Sigmoid colon (tissue), 7 donors: ENCODE data around the gene ITPR1. TPM values are rescaled to one million over a fixed set of nuclear protein-coding genes. Genes with fewer than 3 reads are reported as not detected.

Experiments used
- DNase-seq: peaks from one replicate; pipeline ENCODE4 v3.0.0-alpha.2; 2019
- H3K27ac ChIP-seq, 4 donors: fragments of 200-600 bp; sonication (generic); one replicate each; pipeline ENCODE4 v1.5.1; 2016 to 2019; ENCODE audit warnings: mild to moderate bottlenecking in 1 of 4
- H3K27me3 ChIP-seq, 3 donors: fragments of 200-600 bp; sonication (generic); one replicate each; pipeline ENCODE4 v1.5.1; 2019; ENCODE audit warnings: mild to moderate bottlenecking in 1 of 3
- H3K36me3 ChIP-seq, 4 donors: fragments of 200-600 bp; sonication (generic); one replicate each; pipeline ENCODE4 v1.5.1; 2016 to 2019
- H3K4me1 ChIP-seq, 4 donors: fragments of 200-600 bp; sonication (generic); one replicate each; pipeline ENCODE4 v1.5.1; 2017 to 2019
- H3K4me3 ChIP-seq, 4 donors: fragments of 200-600 bp; sonication (generic); one replicate each; pipeline ENCODE4 v1.5.1; 2017 to 2019; ENCODE audit warnings: mild to moderate bottlenecking in 2 of 4, moderate library complexity in 1 of 4
- H3K9me3 ChIP-seq, 4 donors: fragments of 200-600 bp in 3 of 4; sonication (generic) in 3 of 4; one replicate each; pipeline versions ENCODE4 v1.5.1 to v1.6.1; 2013 to 2019
- CTCF ChIP-seq, 4 experiments: fragments of 450-650 bp in 3 of 4; fragments of 200-600 bp in 1 of 4; IDR thresholded peaks; one replicate each; pipeline ENCODE4 v1.5.1; 2016 to 2019; ENCODE audit warnings: antibody characterized with exemption in 4 of 4, mild to moderate bottlenecking in 3 of 4, moderate library complexity in 2 of 4
- EP300 ChIP-seq, 4 donors: sonication (generic); formaldehyde crosslinking; IDR thresholded peaks; one replicate each; pipeline ENCODE4 v1.6.1; 2017; ENCODE audit warnings: antibody characterized with exemption in 4 of 4
- POLR2A ChIP-seq, 2 donors: fragments of 450-650 bp; IDR thresholded peaks; one replicate each; pipeline ENCODE4 v1.6.1; 2016; ENCODE audit warnings: antibody characterized with exemption in 2 of 2, mild to moderate bottlenecking in 2 of 2, moderate library complexity in 2 of 2
- POLR2AphosphoS5 ChIP-seq, 4 donors: sonication (generic); formaldehyde crosslinking; IDR thresholded peaks; one replicate each; pipeline ENCODE4 v1.6.1; 2017; ENCODE audit warnings: antibody characterized with exemption in 4 of 4
- WGBS, 2 donors: extraction: QIAGEN DNeasy Blood & Tissue Kit; methylation state at CpG; one replicate each; pipeline ENCODE4 v1.1.7; 2013; 5-methylcytosine and 5-hydroxymethylcytosine counted together
- intact Hi-C: fragments of 100-400 bp; cut with DNase I; formaldehyde crosslinking; loops from one replicate; pipeline ENCODE4 v1.15.1; 2023
- polyA plus RNA-seq, 3 donors: library from polyadenylated mRNA; stranded (reverse); fragments of 200-250 nt; gene quantifications; one replicate each; pipeline ENCODE4 v1.2.3, GENCODE V29; 2013
- total RNA-seq, 4 donors: library from RNA; depleted of rRNA; stranded (reverse); fragments of >200 nt; gene quantifications; one replicate each; pipeline ENCODE4 v1.1.0, GENCODE V29; 2016
- donor health status: healthy with polysubstance abuse.
- donor health status: Bipolar disorder and iron deficiency.
- donor health status: healthy.

ITPR1 gene
- total and polyA plus RNA-seq, 7 donors: 1.4 to 206 (median 111) TPM

GRCh38 chr3:4724051-4724629, 231.0 kb downstream of the ITPR1 start:
- H3K36me3 ChIP-seq: peaks cover 0 to 8% (median 2%) of the 10 kb centered on the region in 4 donors
- H3K27me3 ChIP-seq: no peaks in the 10 kb centered on the region
- peak overlapping the region in 1 of 4 donors; percentile 80 for H3K27ac ChIP-seq
- H3K4me1 ChIP-seq: peaks cover 0 to 45% (median 39%) of the 10 kb centered on the region in 4 donors
- 78 to 85% methylated on average over 10 of the region's 10 CpGs for WGBS, 2 donors
- intact Hi-C loops: loop anchor here (5.0 kb wide), 4 partner anchors 48 to 398 kb away; partner anchors contain the start of gene ARL8B
- no peak for DNase-seq
- no peak overlapping the region for H3K4me3 ChIP-seq
- H3K9me3 ChIP-seq: no peaks in the 10 kb centered on the region
- TF ChIP-seq CTCF (IDR thresholded peaks at IDR 0.05): no peak
- TF ChIP-seq POLR2AphosphoS5 (IDR thresholded peaks at IDR 0.05): no peak

GRCh38 chr3:4726549-4726948, 233.4 kb downstream of the ITPR1 start:
- Histone ChIP-seq H3K27ac (no peak overlapping the region), H3K9me3 (no peaks in the 10 kb centered on the region), H3K36me3 (peaks cover 0 to 8% (median 2%) of the 10 kb centered on the region in 4 donors), H3K4me3 (no peak overlapping the region), H3K4me1 (peaks cover 0 to 21% (median 14%) of the 10 kb centered on the region in 4 donors), H3K27me3 (no peaks in the 10 kb centered on the region)
- TF ChIP-seq CTCF (IDR thresholded peaks at IDR 0.05) (no peak), POLR2AphosphoS5 (IDR thresholded peaks at IDR 0.05) (no peak), POLR2A (IDR thresholded peaks at IDR 0.05) (no peak), EP300 (IDR thresholded peaks at IDR 0.05) (no peak)
- 87 to 94% methylated on average over 5 of the region's 5 CpGs for whole genome bisulfite sequencing, 2 donors
- intact Hi-C loops: no loop called here
- no peak for DNase-seq

GRCh38 chr3:4729061-4729973, 236.2 kb downstream of the ITPR1 start:
- Histone ChIP-seq H3K36me3 (peaks cover 0 to 17% (median 2%) of the 10 kb centered on the region in 4 donors), H3K4me3 (no peak overlapping the region), H3K27ac (no peak overlapping the region), H3K9me3 (no peaks in the 10 kb centered on the region), H3K27me3 (no peaks in the 10 kb centered on the region), H3K4me1 (peaks cover 0 to 1% (median 0%) of the 10 kb centered on the region in 4 donors)
- intact Hi-C loops: no loop called here
- no peak for DNase-seq
- 88 to 89% methylated on average over 6 of the region's 6 CpGs for WGBS, 2 donors
- TF ChIP-seq CTCF (IDR thresholded peaks at IDR 0.05) (no peak), POLR2A (IDR thresholded peaks at IDR 0.05) (no peak)

- peaks cover 0 to 6% (median 0%) of the 10 kb centered on the region in 4 donors for H3K4me1 ChIP-seq
- no peak for DNase-seq
- H3K36me3 ChIP-seq: peaks cover 0 to 20% (median 0%) of the 10 kb centered on the region in 4 donors
- intact Hi-C loops: no loop called here
- no peak overlapping the region for H3K4me3 ChIP-seq
- no peaks in the 10 kb centered on the region for H3K9me3 ChIP-seq
- 93 to 94% methylated on average over 7 of the region's 7 CpGs for WGBS, 2 donors
- no peaks in the 10 kb centered on the region for H3K27me3 ChIP-seq
- TF ChIP-seq POLR2A (IDR thresholded peaks at IDR 0.05): no peak
- TF ChIP-seq CTCF (IDR thresholded peaks at IDR 0.05): no peak
- TF ChIP-seq EP300 (IDR thresholded peaks at IDR 0.05): no peak
- no peak for TF ChIP-seq POLR2AphosphoS5 (IDR thresholded peaks at IDR 0.05)
- no peak overlapping the region for H3K27ac ChIP-seq
Measured at GRCh38 chr3:4730719-4731118, 237.6 kb downstream of the ITPR1 start.
